T-helper 2 cell (primary cell): ENCODE measurements around the gene C20orf141.
"Not testable (repeated sequence)": the region's sequence is repeated elsewhere in the genome, so short reads cannot be mapped to it uniquely, and the experiment has no call there.

Experiments used
- DNase-seq, 5 experiments: peaks; one replicate each; pipeline versions ENCODE4 v3.0.0 to v3.0.0-alpha.2; 2012 to 2022
- total RNA-seq, 2 donors: gene quantifications; one replicate each; lab custom pipeline; 2026; lab: John Stamatoyannopoulos, UW

Gene C20orf141
- 0 reads per million in 2 donors for total RNA-seq

- DNase-seq: no peak
Observed at GRCh38 chr20:2814587-2815051, at the start of gene C20orf141. TSS of gene C20orf141 (plus strand) at chr20:2814987. CDS start at chr20:2815185, 198 bp downstream.

DNA sequence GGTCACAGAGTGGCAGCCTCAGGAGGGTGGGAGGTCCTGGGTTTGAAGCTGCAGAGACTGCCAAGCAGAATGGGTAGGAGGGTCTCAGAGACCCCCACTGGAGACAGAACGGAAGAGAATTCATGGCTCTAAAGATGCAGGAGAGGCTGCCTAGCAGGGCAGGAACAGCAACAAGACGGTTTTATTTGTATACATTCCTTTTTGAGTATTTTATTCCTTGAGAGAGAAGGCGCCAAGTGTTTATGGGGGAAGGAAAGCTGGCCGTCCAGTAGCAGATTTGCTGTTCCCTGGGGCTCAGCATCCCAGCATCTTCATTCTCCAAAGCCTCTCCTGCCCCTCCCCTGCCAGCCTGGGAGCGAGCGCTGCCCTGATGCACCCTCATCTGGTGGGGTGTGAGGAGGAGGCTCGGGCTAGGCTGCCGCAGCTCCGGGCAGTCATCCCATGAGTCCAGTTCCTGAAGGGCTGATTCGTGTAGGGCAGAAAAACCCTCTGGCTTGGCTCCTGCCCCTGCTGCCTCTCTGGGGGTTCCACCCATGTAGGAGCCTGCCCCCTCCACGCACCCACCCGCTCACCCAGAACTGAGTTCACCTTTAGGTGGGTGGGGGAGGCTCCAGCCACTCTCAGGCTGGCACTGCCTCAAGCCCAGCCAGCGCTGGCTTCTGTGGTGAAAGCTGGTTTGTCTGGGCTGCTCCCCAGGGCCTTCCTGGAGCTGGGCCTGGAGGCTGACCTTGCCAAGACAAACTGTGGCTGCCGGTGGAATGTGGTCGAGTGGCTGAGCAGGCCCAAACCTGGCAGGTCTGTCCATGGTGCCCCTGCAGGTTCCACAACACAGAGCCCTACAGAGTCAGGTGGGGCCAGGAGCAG lies 46.8 kb upstream of the C20orf141 start:
- DNase-seq: no peak

GRCh38 chr20:2768632-2769015 lies 46.2 kb upstream of the C20orf141 start:
- no peak for DNase-seq

GRCh38 chr20:2770091-2770490 lies 44.7 kb upstream of the C20orf141 start:
- DNase-seq: not testable (repeated sequence)

GRCh38 chr20:2771631-2772080 lies 43.1 kb upstream of the C20orf141 start:
- no peak for DNase-seq

DNA sequence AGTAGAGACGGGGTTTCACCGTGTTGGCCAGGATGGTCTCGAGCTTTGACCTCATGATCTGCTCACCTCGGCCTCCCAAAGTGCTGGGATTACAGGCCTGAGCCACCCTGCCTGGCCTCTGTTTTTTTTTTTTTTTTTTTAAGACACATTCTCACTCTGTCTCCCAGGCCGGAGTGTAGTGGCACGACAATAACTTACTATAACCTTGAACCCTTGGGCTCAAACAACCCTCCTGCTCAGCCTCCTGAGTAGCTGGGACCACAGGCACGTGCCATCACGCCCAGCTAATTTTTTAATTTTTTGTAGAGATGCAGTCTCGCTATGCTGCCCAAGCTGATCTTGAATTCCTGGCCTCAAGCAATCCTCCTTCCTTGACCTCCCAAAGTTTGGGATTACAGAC lies 41.0 kb upstream of the C20orf141 start:
- no peak for DNase-seq

GRCh38 chr20:2775139-2775538 lies 39.6 kb upstream of the C20orf141 start:
- DNase-seq: no peak

- DNase-seq: no peak
Observed at GRCh38 chr20:2778602-2779321, 36.0 kb upstream of the C20orf141 start.

DNA sequence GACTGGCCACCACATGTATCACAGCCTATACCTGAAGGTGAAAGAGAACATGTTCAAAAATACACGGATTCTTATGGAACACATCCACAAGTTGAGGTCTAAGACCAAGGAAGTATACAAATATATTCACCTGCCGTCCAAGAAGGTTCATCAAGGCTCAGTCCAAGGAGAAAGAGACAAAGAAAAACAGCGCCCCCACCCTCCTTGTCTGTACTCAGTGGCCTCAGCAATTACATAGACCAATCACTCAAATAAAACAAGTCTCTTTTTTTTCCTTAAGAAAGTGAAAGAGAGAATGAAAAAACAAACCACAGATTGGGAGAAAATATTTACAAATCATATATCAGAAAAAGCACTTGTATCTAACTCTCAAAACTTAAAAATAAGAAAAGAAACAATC lies 33.8 kb upstream of the C20orf141 start:
- no peak for DNase-seq

- no peak for DNase-seq
Observed at GRCh38 chr20:2783908-2784566, 30.8 kb upstream of the C20orf141 start.

GRCh38 chr20:2793471-2793870 lies 21.3 kb upstream of the C20orf141 start:
- no peak for DNase-seq

GRCh38 chr20:2794202-2794748 lies 20.5 kb upstream of the C20orf141 start:
- DNase-seq: no peak

DNA sequence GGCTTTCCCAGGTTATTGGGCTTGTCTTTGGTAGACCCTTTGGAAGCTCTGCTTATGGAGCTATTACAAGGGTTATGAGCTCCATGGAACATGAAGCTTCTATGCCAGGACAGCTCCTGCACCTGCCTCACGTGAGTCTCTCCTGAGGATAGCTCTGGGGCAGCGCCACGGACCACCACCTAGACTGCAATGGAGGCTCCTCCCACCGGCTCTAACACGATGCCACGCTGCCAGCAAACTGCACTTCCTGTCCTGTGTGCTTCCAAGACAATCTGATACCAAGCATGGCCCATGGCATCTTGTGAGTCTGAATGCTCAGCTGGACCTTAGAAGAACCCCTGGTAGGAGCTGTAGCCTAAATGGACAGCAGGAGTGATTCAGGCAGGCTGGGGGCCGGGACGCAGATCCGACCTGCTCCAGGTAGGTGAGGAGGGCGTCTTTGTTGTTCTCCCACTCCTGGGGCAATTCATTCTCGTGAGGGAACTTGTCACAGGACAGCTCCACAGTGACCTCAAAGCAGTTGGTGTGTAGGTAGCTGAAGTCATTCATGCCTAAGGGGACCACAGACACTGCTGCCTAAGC lies 19.8 kb upstream of the C20orf141 start:
- no peak for DNase-seq

GRCh38 chr20:2795451-2795850 lies 19.3 kb upstream of the C20orf141 start:
- DNase-seq: no peak

- DNase-seq: no peak
Observed at GRCh38 chr20:2796011-2796660, 18.7 kb upstream of the C20orf141 start.

GRCh38 chr20:2797136-2797983 lies 17.4 kb upstream of the C20orf141 start:
- DNase-seq: no peak

- no peak for DNase-seq
Observed at GRCh38 chr20:2798095-2798805, 16.5 kb upstream of the C20orf141 start.

- DNase-seq: no peak
Observed at GRCh38 chr20:2798814-2799213, 16.0 kb upstream of the C20orf141 start.

- DNase-seq: no peak
Observed at GRCh38 chr20:2799271-2799670, 15.5 kb upstream of the C20orf141 start.
